GM18867 (cell line): ENCODE measurements around the gene LRP5.

Experiments used
- ATAC-seq: cut with Tn5 transposase; IDR thresholded peaks from one replicate; pipeline ENCODE4 v1.9.1; 2021; ENCODE audit warnings: mild to moderate bottlenecking, moderate library complexity; ENCODE audit not compliant: unreplicated experiment

The LRP5 gene

GRCh38 chr11:68328374-68329091, 16.1 kb downstream of the LRP5 start:
- no peak for ATAC-seq

- ATAC-seq = no peak
These were observed 17.1 kb downstream of the LRP5 start for GRCh38 chr11:68329536-68329935.

GRCh38 chr11:68329978-68330699, 17.7 kb downstream of the LRP5 start:
- ATAC-seq = no peak

- no peak for ATAC-seq
These were observed 18.4 kb downstream of the LRP5 start for GRCh38 chr11:68330700-68331337.

- ATAC-seq = no peak
These were observed 19.1 kb downstream of the LRP5 start for GRCh38 chr11:68331338-68331947.

- ATAC-seq = no peak
These were observed 19.8 kb downstream of the LRP5 start for GRCh38 chr11:68332186-68332585.

GRCh38 chr11:68333173-68333572, 20.8 kb downstream of the LRP5 start:
- ATAC-seq = no peak

GRCh38 chr11:68334923-68335322, 22.5 kb downstream of the LRP5 start:
- ATAC-seq = no peak

- no peak for ATAC-seq
These were observed 23.3 kb downstream of the LRP5 start for GRCh38 chr11:68335683-68336082.

- ATAC-seq = no peak
These were observed 24.3 kb downstream of the LRP5 start for GRCh38 chr11:68336716-68337115.

GRCh38 chr11:68337399-68337835, 25.0 kb downstream of the LRP5 start:
- ATAC-seq = no peak

- no peak for ATAC-seq
These were observed 25.8 kb downstream of the LRP5 start for GRCh38 chr11:68338051-68338780.

GRCh38 chr11:68340003-68340767, 27.8 kb downstream of the LRP5 start:
- no peak for ATAC-seq

- ATAC-seq = no peak
These were observed 28.6 kb downstream of the LRP5 start for GRCh38 chr11:68340784-68341556.

GRCh38 chr11:68341557-68342458, 29.4 kb downstream of the LRP5 start:
- no peak for ATAC-seq

- no peak for ATAC-seq
These were observed 30.2 kb downstream of the LRP5 start for GRCh38 chr11:68342459-68343158.

- no peak for ATAC-seq
These were observed 31.4 kb downstream of the LRP5 start for GRCh38 chr11:68343761-68344256.
